ENCODE results near the gene HMCES.

The HMCES gene, protein sequence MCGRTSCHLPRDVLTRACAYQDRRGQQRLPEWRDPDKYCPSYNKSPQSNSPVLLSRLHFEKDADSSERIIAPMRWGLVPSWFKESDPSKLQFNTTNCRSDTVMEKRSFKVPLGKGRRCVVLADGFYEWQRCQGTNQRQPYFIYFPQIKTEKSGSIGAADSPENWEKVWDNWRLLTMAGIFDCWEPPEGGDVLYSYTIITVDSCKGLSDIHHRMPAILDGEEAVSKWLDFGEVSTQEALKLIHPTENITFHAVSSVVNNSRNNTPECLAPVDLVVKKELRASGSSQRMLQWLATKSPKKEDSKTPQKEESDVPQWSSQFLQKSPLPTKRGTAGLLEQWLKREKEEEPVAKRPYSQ

GRCh38 chr3:129278439-129278965 lies at the start of gene HMCES:
Gene HMCES (plus strand): TSS chr3:129278870. CDS start chr3:129279733, 863 bp downstream.
- DNase-seq, result peak; percentile 84

DNA sequence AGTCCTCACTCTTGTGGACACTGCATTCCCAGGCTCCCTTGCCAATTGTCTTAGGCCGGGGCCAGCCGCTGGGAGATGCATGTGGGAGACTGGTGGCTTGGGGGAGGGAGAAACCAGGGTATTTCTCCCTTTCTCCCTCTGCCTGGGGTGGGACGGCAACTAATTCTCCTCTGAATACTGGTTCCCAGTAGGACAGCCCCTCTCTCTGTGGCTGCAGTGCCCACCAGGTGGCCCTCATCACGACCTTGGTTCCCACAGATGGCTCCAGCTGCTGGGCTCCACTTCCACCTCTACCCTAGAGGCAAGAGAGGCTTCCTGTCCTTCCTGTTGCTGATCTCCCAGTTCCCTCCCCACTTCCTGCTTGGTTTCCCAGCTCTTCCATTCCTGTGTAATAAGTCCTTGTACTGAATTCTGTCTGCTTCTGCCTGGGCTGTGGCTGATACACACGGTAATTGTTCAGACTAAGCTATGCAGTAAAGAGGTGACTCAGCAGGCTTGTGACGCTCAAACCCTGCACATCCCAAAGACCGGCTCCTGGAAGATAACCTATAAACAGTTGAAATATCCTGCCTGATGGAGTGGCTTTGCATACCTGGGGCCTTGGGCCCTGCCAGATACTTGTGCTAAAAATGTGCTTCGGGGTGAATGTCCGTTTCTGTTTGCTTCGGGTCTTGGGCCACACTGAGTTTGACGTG lies 49.6 kb upstream of the HMCES start:
- DNase-seq, result no peak

DNA sequence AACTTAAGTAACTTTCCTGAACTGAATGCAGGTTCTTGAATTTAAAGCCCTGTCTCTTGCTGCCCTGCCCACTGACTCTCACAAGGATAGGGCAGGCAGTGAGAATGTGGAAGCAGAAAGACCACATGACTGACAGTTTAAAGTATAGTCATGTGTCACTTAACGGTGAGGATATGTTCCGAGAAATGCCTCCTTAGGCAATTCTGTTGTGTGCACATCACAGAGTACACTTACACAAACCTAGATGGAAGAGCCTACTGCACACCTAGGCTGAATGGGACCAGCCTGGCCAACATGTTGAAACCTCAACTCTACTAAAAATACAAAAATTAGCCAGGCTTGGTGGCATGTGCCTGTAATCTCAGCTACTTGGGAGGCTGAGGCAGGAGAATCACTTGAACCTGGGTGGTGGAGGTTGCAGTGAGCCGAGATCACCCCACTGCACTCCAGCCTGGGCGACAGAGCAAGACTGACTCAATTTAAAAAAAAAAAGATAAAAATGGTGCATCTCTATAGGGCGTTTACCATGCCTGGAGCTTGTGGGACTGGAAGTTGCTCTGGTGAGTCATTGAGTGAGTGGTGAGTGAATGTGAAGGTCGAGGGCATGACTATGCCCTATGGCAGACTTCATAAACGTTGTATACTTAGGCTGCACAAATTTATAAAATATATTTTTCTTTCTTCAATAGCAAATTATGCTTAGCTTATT lies 48.2 kb upstream of the HMCES start:
- DNase-seq, result no peak

DNA sequence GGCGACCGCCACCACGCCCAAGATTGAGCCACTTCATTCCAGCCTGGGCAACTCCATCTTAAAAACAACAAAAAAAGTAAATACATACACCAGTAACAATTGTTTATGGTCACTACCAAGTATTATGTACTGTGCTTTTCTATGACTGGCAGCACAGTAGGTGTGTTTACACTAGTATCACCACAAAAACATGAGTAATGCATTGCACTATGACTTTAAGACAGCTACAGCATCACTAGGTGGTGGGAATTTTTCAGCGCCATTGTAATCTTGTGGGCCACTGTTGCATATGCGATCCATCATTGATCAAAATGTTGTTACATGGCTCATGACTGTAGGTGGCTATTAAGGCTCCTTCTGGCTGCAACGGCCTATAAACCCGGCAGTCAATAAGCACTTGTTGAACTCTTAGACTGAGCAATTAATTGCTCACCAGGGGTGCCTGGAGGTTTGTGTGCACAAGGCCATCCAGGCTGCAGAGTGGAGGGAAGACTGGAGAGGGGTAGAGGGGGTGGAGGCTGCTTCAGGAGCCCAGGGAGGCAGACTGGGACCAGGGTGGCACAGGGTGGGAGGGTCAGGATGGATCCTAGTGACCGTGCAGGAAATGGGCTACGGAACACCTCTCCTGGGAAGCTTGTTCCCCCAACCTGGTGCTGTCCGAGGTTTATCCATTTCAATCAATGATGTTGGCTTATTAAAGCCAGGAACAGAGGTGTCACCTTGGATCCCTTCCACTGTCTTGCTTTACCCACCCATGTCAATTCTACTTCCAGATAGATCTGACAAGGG lies 47.1 kb upstream of the HMCES start:
- DNase-seq, result peak; percentile 83

GRCh38 chr3:129233538-129233937 lies 45.1 kb upstream of the HMCES start:
- DNase-seq, result no peak

DNA sequence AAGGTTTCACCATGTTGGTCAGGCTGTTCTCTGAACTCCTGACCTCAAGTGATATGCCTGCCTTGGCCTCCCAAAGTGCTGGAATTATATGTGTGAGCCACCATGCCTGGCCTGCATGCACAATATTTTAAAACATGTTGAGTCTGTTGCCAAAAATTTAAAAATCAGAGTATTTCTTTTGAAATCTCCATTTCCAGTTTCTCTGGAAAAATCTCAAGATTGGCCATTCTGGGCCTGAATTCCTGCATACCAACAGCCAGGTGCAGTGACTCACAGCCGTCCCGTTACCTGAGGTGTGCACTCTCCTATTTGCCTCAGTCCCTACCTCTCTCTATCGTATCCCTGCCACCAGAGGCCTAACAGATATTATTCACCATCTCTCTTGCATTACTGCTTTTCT lies 44.2 kb upstream of the HMCES start:
- DNase-seq, result no peak

DNA sequence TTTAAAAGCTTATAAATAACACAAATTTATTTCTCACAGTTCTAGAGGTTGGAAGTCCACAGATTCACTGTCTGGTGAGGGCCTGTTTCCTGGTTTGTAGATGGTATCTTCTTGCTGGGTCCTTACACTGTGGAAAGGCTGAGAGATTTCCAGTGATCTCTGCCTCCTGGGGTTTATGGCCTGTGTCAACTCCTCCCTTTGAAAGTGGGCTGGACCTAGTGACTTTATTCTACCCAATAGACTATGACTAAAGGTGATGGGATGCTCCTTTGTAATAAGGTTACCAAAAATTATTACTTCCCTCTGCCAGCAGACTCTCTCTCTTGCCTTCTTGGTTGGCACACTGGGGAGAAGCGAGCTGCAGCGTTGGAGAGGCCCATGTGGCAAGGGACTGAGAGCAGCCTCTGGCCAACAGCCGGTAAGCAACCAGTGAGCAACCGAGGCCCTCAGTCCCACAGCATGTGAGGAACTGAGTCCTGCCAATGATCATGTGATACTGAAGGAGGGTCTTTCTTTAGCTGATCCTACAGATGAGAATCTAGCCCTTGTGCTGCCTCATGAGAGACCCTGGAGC lies 43.2 kb upstream of the HMCES start:
- no peak for DNase-seq

GRCh38 chr3:129238945-129239705 lies 39.5 kb upstream of the HMCES start:
- no peak for DNase-seq

DNA sequence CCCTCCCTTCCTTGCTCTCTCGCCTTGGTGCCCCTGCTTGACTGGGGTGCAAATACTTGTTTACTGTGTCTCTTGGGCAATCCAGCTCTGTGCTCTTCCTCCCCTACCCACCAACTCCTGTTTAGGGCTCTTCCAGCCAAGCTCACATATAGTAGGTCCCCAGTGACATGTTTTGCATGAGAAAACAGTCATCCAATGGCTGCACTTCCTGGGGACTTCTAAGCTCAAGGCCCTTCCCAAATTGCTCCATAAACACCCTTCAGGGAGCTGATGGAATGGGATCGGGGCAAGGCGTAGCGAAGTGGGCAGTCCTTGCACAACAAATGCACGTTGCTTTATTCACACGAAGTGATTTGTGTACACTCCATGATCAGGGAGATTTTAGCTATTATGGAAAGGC lies 38.7 kb upstream of the HMCES start:
- no peak for DNase-seq

GRCh38 chr3:129240436-129240835 lies 38.2 kb upstream of the HMCES start:
- no peak for DNase-seq

DNA sequence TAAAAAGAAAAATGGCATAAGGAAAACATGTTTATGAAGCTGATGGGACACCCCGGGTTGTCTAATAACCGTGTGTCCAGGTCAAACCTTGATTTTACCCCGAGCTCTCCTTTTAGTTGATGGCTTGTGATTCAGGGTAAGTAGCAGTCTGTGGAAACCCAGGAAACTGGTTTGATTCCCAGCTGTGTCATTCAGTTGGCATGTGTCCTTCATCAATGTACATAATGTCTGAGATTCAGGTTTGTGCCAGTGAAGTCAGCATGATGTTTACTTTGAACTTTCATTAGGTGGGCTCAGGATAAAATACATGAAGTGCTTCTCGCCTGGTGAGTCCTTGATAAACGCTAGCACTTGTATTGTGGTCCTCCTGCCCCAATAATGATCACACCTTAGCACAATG lies 33.5 kb upstream of the HMCES start:
- no peak for DNase-seq

GRCh38 chr3:129245641-129246306 lies 32.9 kb upstream of the HMCES start:
- peak; percentile 73 for DNase-seq

DNA sequence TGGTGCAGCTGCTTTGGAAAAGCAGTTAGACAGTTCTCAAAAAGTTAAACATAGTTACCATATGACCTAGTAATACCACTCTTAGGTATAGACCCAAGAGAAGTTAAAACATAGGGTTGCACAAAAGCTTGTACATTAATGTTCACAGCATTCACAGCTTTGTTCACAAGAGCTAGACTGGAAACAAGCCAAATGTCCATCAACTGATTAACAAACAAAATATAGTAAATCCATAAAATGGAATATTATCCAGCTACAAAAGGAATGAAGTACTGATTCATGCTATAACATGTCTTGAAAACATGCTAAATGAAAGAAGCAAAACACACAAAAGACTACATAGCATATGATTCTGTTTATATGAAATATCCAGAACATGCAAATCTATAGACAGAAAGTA lies 32.0 kb upstream of the HMCES start:
- no peak for DNase-seq

GRCh38 chr3:129248286-129248979 lies 30.2 kb upstream of the HMCES start:
- DNase-seq, result no peak

DNA sequence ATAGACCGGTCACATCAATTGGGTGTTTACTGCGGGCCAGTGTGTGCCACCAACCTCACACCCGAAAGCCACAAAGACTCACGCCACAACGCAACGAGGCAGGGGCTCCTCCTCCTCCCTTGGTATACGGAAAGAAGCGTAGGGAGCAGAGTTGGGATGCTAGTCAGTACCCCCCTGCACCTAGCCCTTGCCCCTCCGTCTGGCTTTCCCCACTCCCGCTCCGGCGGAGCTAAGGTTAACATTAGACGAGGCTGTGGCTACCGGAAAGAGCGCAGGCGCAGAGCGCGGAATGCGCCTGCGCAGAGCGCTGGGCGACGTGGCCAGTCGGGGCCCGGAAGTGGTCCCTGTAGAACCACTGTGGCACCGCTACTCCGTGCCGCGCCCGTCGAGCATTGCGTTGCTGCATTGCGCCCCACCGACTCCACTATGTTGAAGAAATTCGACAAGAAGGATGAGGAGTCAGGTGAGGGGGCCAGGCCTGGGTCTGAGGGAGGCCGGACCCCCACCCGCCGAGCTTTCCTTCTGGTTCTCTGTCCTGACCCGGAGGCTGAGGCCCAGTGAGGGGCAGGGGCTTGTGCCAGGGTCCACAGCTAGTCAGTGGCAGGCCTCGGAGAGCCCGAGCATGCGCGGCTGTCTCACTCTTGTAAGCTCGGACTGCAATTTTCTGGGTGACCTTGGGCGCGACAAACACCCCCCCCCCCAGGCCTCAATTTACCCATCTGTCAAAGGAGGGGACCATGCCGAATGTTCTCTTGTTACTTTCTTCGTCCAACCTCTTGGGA lies 29.2 kb upstream of the HMCES start, which contains the start of gene COPG1:
TSS of gene COPG1 (plus strand) at position 323 of the 782 bp plus-strand sequence. CDS start at position 427, 104 bp downstream.
- peak; percentile 77 for DNase-seq

DNA sequence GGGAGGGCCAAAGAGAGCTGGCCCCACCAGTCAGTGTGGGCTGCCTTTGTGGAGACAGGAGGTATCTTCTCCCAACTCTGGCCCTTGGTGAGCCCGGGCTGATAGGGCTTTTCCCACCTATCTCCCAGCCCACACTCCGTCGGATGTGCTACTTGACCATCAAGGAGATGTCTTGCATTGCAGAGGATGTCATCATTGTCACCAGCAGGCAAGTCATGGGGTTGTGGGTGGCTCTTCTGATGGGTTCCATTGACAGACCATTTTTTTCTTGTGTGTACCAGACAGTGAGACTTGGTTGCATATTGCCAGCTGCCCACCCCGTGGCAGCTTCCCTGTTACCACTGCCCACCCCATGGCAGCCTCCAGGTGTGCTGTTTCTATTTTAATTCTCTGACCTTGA lies 25.9 kb upstream of the HMCES start:
- DNase-seq, result no peak

DNA sequence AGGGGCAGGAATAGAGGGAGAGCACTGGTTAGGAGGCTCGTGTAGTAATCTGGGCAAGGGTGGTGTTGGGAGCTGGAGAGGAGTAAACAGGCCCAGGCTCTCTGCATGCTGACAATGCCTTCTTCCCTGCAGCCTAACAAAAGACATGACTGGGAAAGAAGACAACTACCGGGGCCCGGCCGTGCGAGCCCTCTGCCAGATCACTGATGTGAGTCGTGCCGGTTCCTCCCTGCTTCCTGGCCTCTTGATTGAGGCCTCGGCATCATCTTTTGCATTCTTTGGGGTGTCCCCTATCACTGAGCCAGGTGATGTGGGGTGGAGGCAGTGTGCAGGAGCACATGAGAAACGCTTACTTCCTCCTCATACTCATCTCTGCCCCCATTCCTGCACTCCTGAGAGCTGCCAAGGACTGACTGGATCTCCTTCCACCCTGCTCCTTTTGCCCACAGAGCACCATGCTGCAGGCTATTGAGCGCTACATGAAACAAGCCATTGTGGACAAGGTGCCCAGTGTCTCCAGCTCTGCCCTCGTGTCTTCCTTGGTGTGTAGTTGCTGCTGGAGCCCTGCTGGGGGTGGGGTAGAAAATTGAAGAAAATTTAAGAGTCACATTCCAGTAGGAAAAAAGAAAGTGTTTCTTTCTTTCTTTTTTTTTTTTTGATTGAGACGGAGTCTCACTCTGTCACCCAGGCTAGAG lies 24.0 kb upstream of the HMCES start:
- DNase-seq, result no peak

DNA sequence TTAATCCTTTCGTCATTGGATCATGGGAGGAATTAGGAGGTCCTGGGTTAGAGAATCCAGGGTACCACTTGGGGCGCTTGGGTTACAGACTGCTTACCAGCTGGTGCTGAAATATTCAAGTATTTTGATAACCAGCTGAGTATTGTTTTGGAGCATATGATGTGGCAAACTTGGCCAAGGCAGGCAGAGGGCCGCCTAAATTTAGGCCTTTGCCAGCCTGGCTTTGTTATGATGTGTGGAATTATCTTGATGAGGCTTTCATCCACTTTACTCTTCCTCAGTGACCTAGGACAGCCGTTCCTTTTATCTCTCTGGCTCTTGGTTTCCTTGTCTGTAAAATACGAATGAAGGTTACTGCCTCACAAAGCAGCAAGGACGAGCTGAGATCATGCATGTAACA lies 22.4 kb upstream of the HMCES start:
- no peak for DNase-seq

DNA sequence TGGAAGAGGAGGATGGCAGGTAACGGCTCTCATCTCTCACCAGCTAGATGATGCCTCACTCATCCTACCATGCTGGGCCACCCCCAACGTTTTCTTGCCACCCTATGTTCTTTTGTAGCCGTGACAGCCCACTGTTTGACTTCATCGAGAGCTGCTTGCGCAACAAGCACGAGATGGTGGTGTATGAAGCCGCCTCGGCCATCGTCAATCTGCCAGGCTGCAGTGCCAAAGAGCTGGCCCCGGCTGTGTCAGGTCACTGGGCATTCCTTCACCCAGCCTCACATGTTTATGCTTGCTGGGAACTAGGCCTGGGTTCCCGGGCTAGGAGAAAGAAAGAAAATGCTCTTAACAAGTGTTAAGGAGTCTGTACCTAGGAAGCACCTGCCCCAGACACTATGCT lies 21.1 kb upstream of the HMCES start:
- no peak for DNase-seq

Measured in DMS79 (cell line).